Measurements from ENCODE around the gene MEGF8.
A peak's percentile ranks its signal among the peaks of the same experiment; 100 is the strongest.

MEGF8 gene

GRCh38 chr19:42288881-42289555 lies 36.4 kb upstream of the MEGF8 start:
- no peak for TF ChIP-seq CTCF (IDR thresholded peaks at IDR 0.05; ENCODE audit: insufficient read depth, low read length, poor library complexity, severe bottlenecking)
- peak; percentile 4 for DNase-seq (ENCODE audit: extremely low read depth, insufficient read length)
- Histone ChIP-seq H3K27me3 (replicated peaks; ENCODE audit: control insufficient read depth, insufficient read depth, low read length) (no peaks in the 10 kb centered on the region), H3K36me3 (ENCODE audit: control insufficient read depth, insufficient read depth, low read length) (peaks cover 49% of the 10 kb centered on the region), H3K4me3 (replicated peaks; ENCODE audit: low read depth, low read length) (no peak overlapping the region)

- TF ChIP-seq CTCF (IDR thresholded peaks at IDR 0.05; ENCODE audit: insufficient read depth, low read length, poor library complexity, severe bottlenecking), result no peak
- no peak overlapping the region for H3K4me3 ChIP-seq (replicated peaks; ENCODE audit: low read depth, low read length)
- peak; percentile 3 for DNase-seq (ENCODE audit: extremely low read depth, insufficient read length)
- H3K27me3 ChIP-seq (replicated peaks; ENCODE audit: control insufficient read depth, insufficient read depth, low read length), result no peaks in the 10 kb centered on the region
- peaks cover 54% of the 10 kb centered on the region for H3K36me3 ChIP-seq (ENCODE audit: control insufficient read depth, insufficient read depth, low read length)
Measured at GRCh38 chr19:42289556-42290041, 35.8 kb upstream of the MEGF8 start.

DNA sequence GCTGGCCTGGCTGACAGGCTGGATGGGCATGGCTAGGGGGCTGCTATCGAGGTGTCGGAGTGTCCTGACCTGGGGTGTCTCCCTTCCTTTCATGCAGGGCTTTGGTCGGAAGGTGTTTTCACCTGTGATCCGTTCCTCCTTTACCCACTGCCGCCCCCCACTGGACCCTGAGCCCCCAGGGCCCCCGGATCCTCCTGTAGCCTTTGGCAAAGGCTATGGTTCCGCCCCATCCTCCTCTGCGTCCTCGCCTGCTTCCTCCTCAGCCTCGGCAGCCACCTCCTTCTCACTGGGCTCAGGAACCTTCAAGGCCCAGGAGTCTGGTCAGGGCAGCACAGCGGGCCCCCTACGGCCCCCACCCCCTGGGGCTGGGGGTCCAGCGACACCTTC lies 35.3 kb upstream of the MEGF8 start:
- DNase-seq (ENCODE audit: extremely low read depth, insufficient read length), result no peak
- Histone ChIP-seq H3K36me3 (ENCODE audit: control insufficient read depth, insufficient read depth, low read length) (peaks cover 56% of the 10 kb centered on the region), H3K27me3 (replicated peaks; ENCODE audit: control insufficient read depth, insufficient read depth, low read length) (no peaks in the 10 kb centered on the region), H3K4me3 (replicated peaks; ENCODE audit: low read depth, low read length) (no peak overlapping the region)
- no peak for TF ChIP-seq CTCF (IDR thresholded peaks at IDR 0.05; ENCODE audit: insufficient read depth, low read length, poor library complexity, severe bottlenecking)

GRCh38 chr19:42290523-42291434 lies 34.7 kb upstream of the MEGF8 start:
- no peak for DNase-seq (ENCODE audit: extremely low read depth, insufficient read length)
- no peak overlapping the region for H3K4me3 ChIP-seq (replicated peaks; ENCODE audit: low read depth, low read length)
- H3K36me3 ChIP-seq (ENCODE audit: control insufficient read depth, insufficient read depth, low read length), result peaks cover 59% of the 10 kb centered on the region
- peak; percentile 81 for TF ChIP-seq CTCF (IDR thresholded peaks at IDR 0.05; ENCODE audit: insufficient read depth, low read length, poor library complexity, severe bottlenecking)
- H3K27me3 ChIP-seq (replicated peaks; ENCODE audit: control insufficient read depth, insufficient read depth, low read length), result no peaks in the 10 kb centered on the region

GRCh38 chr19:42291435-42291810 lies 34.0 kb upstream of the MEGF8 start:
- no peak overlapping the region for H3K4me3 ChIP-seq (replicated peaks; ENCODE audit: low read depth, low read length)
- no peak for DNase-seq (ENCODE audit: extremely low read depth, insufficient read length)
- H3K36me3 ChIP-seq (ENCODE audit: control insufficient read depth, insufficient read depth, low read length), result peaks cover 62% of the 10 kb centered on the region
- no peaks in the 10 kb centered on the region for H3K27me3 ChIP-seq (replicated peaks; ENCODE audit: control insufficient read depth, insufficient read depth, low read length)
- TF ChIP-seq CTCF (IDR thresholded peaks at IDR 0.05; ENCODE audit: insufficient read depth, low read length, poor library complexity, severe bottlenecking), result no peak

Data from GM06990 (cell line).